Cortex of kidney (tissue), 1 donor: ENCODE measurements around the gene XPC.
"Not testable (repeated sequence)": the region's sequence is repeated elsewhere in the genome, so short reads cannot be mapped to it uniquely, and the experiment has no call there.

Source experiments
- DNase-seq: peaks from one replicate; lab custom pipeline; 2025; lab: John Stamatoyannopoulos, UW

Gene XPC

GRCh38 chr3:14178247-14179113 lies at the start of gene XPC, which contains the start of gene LSM3:
Gene XPC (minus strand): TSS chr3:14178601. CDS start chr3:14178568, 33 bp downstream.
Gene LSM3 (plus strand): TSS chr3:14178817. CDS start chr3:14178861, 44 bp downstream.
- DNase-seq, result peak; percentile 37

GRCh38 chr3:14227856-14228255 lies 49.5 kb upstream of the XPC start:
- DNase-seq, result no peak

GRCh38 chr3:14226351-14226750 lies 48.0 kb upstream of the XPC start:
- DNase-seq, result not testable (repeated sequence)

- DNase-seq, result no peak
These were observed 47.0 kb upstream of the XPC start for GRCh38 chr3:14225421-14225820.

GRCh38 chr3:14224895-14225294 lies 46.5 kb upstream of the XPC start:
- DNase-seq, result no peak

GRCh38 chr3:14223595-14223994 lies 45.2 kb upstream of the XPC start:
- no peak for DNase-seq

GRCh38 chr3:14222900-14223594 lies 44.6 kb upstream of the XPC start:
- DNase-seq, result no peak

- DNase-seq, result no peak
These were observed 44.1 kb upstream of the XPC start for GRCh38 chr3:14222457-14222856.

- DNase-seq, result no peak
These were observed 43.5 kb upstream of the XPC start for GRCh38 chr3:14221902-14222301.

- no peak for DNase-seq
These were observed 42.5 kb upstream of the XPC start for GRCh38 chr3:14220933-14221332.

GRCh38 chr3:14218355-14218754 lies 40.0 kb upstream of the XPC start:
- DNase-seq, result no peak

- no peak for DNase-seq
These were observed 38.1 kb upstream of the XPC start for GRCh38 chr3:14216257-14217048.

- no peak for DNase-seq
These were observed 36.4 kb upstream of the XPC start for GRCh38 chr3:14214764-14215163.

- no peak for DNase-seq
These were observed 34.8 kb upstream of the XPC start for GRCh38 chr3:14213066-14213774.

- DNase-seq, result no peak
These were observed 33.6 kb upstream of the XPC start for GRCh38 chr3:14212032-14212431.

GRCh38 chr3:14211621-14212020 lies 33.2 kb upstream of the XPC start:
- no peak for DNase-seq

GRCh38 chr3:14210843-14211594 lies 32.6 kb upstream of the XPC start:
- DNase-seq, result no peak

GRCh38 chr3:14210290-14210688 lies 31.9 kb upstream of the XPC start:
- DNase-seq, result no peak

GRCh38 chr3:14209581-14210289 lies 31.3 kb upstream of the XPC start:
- no peak for DNase-seq

- DNase-seq, result no peak
These were observed 30.6 kb upstream of the XPC start for GRCh38 chr3:14208977-14209394.
